Omental fat pad (tissue), 4 donors: Measurements from ENCODE around the gene SLC4A1AP. TPM values are rescaled to one million over a fixed set of nuclear protein-coding genes. Genes with fewer than 3 reads are reported as not detected.

Experiments used
- ATAC-seq: fragments of 150-250 bp; one replicate; pipeline ENCODE4 v1.9.1; 2016; ENCODE audit warnings: mild to moderate bottlenecking, moderate library complexity; ENCODE audit not compliant: low FRiP score
- DNase-seq: peaks from one replicate; pipeline ENCODE4 v3.0.0-alpha.2; 2019; ENCODE audit warnings: low spot score
- CTCF ChIP-seq, 3 donors: fragments of 450-650 bp; IDR thresholded peaks; one replicate each; pipeline ENCODE4 v1.5.1; 2016 to 2017; ENCODE audit warnings: antibody characterized with exemption in 3 of 3, mild to moderate bottlenecking in 3 of 3, moderate library complexity in 2 of 3
- total RNA-seq, 4 donors: library from RNA; depleted of rRNA; stranded (reverse); fragments of >200 nt; gene quantifications; one replicate each; pipeline ENCODE4 v1.1.0, GENCODE V29; 2016

The SLC4A1AP gene
- total RNA-seq, 4 donors from 2014 or later: 16.1 to 24.1 (median 20.4) TPM

- ATAC-seq (no peak), DNase-seq (no peak)
- no peak for TF ChIP-seq CTCF (IDR thresholded peaks at IDR 0.05)
These were observed 40.7 kb downstream of the SLC4A1AP start for GRCh38 chr2:27704342-27704876.

GRCh38 chr2:27705851-27706622, 42.3 kb downstream of the SLC4A1AP start:
- DNase-seq (no peak), ATAC-seq (peak; percentile 75)
- TF ChIP-seq CTCF (IDR thresholded peaks at IDR 0.05): no peak

- DNase-seq: no peak
- ATAC-seq: peak; percentile 8
- no peak for TF ChIP-seq CTCF (IDR thresholded peaks at IDR 0.05)
These were observed 44.0 kb downstream of the SLC4A1AP start for GRCh38 chr2:27707462-27708256.

GRCh38 chr2:27708257-27708654, 44.6 kb downstream of the SLC4A1AP start:
- no peak for TF ChIP-seq CTCF (IDR thresholded peaks at IDR 0.05)
- peak; percentile 3 for ATAC-seq
- DNase-seq: no peak

- no peak for TF ChIP-seq CTCF (IDR thresholded peaks at IDR 0.05)
- ATAC-seq (peak; percentile 20), DNase-seq (no peak)
These were observed 45.0 kb downstream of the SLC4A1AP start for GRCh38 chr2:27708666-27709065.

- DNase-seq (no peak), ATAC-seq (no peak)
- no peak for TF ChIP-seq CTCF (IDR thresholded peaks at IDR 0.05)
These were observed 45.6 kb downstream of the SLC4A1AP start for GRCh38 chr2:27709326-27709725.
